CD4-positive, alpha-beta T cell treated with Interleukin-17A for 4 hours (primary cell): ENCODE measurements around the gene CBLIF.
"Not testable (repeated sequence)": the region's sequence is repeated elsewhere in the genome, so short reads cannot be mapped to it uniquely, and the experiment has no call there.

Experiments used
- DNase-seq: peaks from one replicate; pipeline ENCODE4 v3.0.0-alpha.2; 2020; ENCODE audit warnings: mixed read lengths

Gene CBLIF

DNA sequence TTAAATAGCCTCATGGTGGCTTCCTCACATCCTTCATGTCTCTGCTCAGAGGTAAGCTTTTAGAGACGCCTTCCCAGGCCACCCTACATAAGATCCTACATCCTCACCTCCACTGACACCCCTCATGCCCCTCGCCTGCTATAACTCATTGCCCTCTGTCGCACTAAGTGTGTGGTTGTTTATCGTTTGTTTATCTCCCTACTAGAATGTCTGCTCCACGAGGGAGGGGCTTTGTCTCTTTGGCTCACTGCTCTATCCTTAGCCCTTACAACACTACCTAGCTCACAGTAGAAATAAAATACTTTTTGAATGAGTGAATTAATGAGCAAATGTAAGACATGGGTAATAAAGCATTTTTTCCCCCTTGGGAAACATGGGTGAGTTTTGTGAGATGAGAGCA is 1.3 kb upstream of the CBLIF start:
- DNase-seq: no peak

GRCh38 chr11:59842316-59842715 is 3.0 kb downstream of the CBLIF start:
- DNase-seq: no peak

GRCh38 chr11:59841514-59841913 is 3.8 kb downstream of the CBLIF start:
- DNase-seq: no peak

GRCh38 chr11:59839615-59840014 is 5.7 kb downstream of the CBLIF start:
- no peak for DNase-seq

- no peak for DNase-seq
Observed at GRCh38 chr11:59833602-59834001, 11.7 kb downstream of the CBLIF start.

- no peak for DNase-seq
Observed at GRCh38 chr11:59829358-59829757, 15.9 kb downstream of the CBLIF start.

DNA sequence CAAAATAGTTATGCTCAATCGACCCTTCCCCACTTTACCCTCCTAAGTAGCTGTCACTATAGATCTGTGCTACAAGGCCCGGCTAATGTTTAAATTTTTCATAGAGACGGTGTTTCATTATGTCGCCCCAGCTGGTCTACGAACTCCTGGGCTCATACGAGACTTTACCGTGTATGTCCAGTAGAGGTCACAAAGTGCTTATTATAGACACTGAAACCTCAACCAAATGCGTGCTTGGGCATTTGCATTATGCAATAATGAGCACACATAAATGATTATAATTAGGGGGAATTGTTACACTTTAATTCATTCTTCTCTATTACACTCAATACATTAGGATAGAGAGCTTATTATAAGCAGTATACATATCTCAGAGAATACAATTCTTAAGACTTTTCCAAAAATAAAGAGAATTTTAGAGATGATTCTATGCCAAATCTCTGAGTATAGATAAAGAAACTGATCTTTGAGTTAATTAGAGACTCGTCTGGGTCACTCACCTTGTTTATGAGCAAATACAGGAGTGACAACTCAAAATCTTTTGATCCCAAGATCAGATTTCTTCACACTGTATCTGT is 22.2 kb downstream of the CBLIF start:
- peak; percentile 25 for DNase-seq

DNA sequence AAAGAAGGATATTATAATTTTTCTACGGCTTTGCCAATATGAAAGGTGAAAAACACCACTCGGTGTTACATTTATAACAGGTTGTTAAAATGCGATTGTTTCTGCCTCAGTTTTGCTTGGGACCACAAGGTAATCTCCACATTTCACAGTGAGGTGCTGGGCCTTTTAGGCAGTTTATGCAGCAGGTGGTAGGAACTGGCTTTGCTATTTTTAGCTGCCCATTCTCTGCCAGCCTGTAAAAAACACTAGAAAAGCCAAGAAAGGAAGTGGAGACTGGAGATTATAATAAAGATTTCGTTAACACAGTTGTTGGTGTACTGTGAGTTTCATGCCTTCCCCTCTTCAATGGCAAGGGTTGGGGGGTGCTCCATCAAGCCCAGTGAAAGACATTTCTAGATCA is 26.7 kb downstream of the CBLIF start:
- DNase-seq: no peak

DNA sequence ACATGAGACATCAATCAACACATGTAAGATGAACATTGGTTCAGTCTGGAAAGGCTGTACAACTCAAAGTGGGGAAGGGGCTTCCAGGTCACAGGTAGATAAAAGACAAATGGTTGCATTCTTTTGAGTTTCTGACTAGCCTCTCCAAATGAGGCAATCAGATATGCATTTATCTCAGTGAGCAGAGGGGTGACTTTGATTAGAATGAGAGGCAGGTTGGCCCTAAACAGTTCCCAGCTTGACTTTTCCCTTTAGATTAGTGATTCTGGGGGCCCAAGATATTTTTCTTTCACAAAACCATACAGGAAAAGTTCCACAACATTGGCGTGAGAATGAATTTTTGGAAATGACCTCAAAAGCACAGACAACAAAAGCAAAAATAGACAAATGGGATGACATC is 28.9 kb downstream of the CBLIF start:
- not testable (repeated sequence) for DNase-seq

GRCh38 chr11:59815754-59816153 is 29.5 kb downstream of the CBLIF start:
- DNase-seq: no peak

DNA sequence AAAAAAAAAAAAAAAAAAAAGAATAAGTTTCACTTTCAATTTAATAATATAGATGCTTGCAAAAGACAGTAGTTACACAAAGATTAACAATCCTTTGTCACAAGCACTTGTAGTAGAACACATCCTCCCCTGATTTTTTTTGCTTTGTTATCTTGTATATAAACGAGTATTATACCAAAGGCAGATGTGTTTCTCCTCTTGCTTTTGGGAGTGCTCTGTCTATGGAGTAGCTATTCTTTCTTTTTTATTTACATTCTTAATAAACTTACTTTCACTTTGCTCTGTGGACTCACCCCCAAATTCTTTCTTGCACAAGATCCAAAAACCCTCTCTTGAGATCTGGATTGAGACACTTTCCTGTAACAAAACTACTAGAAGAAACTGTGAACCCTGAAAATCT is 31.3 kb downstream of the CBLIF start:
- DNase-seq: no peak

- no peak for DNase-seq
Observed at GRCh38 chr11:59813364-59813763, 31.9 kb downstream of the CBLIF start.

DNA sequence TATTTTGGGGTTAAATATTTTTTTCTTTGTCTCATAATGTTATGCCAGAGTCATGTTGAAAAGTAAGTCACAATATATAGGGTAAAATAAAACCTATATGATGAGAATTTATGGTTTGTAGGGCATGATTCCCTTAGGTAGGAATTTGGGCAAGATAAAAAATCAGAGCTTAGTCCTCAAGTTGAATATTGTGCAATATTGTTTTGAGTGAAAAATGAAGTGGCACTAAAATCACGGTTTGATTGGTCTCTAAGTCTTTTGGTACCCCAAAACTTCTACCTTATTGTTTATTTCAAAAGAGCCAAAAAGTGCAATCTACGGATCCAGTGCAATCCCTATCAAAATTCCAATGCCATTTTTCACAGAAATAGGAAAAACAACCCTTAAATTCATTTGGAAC is 33.1 kb downstream of the CBLIF start:
- no peak for DNase-seq

- DNase-seq: no peak
Observed at GRCh38 chr11:59810911-59811259, 34.4 kb downstream of the CBLIF start.

DNA sequence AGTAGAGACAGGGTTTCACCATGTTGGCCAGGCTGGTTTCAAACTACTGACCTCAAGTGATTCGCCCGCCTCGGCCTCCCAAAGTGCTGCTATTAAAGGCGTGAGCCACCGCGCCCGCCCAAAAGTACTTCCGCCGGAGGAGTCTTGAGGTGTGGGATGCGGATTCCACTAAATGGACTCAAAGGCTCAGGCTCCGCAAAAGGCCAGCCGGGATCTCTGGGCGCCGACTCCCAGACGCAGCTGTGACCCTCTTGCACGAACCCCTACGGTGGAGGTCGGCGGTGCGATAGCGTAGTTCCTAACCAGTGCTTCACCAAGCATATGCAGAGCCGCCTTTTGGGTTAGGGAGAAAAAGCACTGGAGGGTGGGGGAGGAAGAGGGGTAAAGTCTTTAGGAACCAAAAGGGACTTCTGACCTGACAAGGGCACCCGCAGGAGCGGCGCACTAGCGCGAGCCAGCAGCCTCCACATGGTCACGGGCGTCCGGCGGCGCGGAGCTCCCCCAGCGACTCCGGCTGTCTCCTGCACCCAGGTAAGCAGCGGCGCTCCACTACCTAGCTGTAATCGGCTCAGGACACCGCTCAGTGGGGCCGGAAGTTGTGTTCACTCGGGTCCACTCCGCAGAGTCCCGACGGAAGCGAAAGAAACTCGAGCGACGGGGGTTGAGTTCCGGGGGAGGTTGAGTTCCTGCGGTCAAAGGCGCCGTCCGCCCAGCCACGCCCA is 34.9 kb downstream of the CBLIF start, which contains the start of gene MRPL16:
TSS of gene MRPL16 (minus strand) at position 590 of the 722 bp plus-strand sequence. CDS start at position 470, 120 bp downstream.
- DNase-seq: peak; percentile 91

- DNase-seq: no peak
Observed at GRCh38 chr11:59807047-59807610, 38.2 kb downstream of the CBLIF start.

DNA sequence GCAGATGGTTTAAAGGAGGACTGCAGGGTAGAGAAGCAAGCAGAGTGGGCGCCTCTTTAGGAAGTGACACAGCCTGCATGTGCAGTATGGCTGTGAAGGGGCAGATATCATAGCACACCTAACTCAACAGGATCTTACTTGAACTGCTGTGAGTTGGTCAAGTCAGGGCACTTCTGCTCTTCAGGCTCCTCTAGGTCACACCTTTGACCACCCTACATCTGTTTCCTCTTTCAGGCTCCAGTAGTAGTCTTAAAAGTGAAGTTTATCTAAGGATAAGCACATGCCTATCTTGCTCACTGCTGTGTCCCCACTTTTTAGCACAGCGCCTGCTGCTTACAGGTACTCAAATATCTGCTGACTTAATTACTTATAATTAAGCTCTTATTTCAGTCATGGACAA is 41.2 kb downstream of the CBLIF start:
- no peak for DNase-seq

DNA sequence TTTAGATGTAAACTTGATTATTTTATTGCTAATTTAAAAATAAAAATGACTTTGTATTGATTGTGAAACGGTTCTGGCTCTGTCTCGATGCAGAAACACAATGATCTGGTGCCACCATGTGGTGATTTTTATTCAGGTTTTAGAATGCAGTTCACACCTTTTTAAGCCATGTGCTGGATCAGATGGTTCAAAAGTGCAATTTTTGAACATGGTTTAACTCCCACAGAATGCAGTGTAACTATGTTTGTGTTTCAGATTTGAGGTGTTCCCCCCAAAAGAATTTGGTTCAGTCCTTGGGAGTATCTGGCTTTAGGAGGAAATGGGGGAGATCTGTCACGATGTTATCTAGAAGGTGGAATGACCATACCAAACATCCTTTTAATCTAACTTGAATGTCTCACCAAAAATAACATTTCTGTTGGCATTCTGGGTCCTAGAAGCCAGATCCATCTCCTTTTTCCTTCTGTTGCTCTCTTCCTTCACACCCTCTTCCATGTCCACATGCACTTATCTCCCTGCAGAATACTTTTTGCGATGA is 42.6 kb downstream of the CBLIF start:
- peak; percentile 54 for DNase-seq

DNA sequence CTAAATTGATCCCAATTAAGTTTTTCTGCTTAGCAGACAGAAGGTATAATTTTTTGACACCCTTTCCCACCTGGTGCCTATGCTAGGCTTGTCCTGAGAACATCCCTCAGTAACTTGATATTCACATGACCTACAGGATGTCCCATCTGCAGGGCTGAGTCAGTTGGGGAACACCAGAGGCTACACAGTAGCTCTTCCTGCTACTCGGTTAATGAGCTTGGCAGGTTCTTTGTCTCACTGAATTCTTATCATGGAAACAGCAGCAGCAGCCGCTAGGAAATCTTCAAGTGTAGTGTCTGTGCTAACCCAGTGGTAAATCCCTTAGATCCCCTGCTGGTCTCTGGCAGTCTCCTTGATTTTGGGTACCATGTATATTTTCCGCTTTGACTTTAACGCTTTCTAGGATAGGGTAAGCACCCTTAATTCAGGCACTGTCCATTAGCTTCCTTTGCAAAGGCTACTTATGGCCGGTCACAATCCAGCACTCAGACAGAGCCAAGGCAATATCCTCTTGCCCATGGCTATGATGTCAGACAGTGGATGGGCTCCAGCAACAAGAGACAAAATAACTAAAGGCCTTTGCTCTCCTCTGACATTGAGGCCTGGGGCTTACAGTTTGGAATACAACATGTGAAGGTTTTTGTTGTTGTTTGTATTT is 43.2 kb downstream of the CBLIF start:
- no peak for DNase-seq

GRCh38 chr11:59801160-59801706 is 44.1 kb downstream of the CBLIF start:
- DNase-seq: no peak

- DNase-seq: no peak
Observed at GRCh38 chr11:59800390-59801025, 44.8 kb downstream of the CBLIF start.

GRCh38 chr11:59794417-59794816 is 50.9 kb downstream of the CBLIF start:
- DNase-seq: no peak

DNA sequence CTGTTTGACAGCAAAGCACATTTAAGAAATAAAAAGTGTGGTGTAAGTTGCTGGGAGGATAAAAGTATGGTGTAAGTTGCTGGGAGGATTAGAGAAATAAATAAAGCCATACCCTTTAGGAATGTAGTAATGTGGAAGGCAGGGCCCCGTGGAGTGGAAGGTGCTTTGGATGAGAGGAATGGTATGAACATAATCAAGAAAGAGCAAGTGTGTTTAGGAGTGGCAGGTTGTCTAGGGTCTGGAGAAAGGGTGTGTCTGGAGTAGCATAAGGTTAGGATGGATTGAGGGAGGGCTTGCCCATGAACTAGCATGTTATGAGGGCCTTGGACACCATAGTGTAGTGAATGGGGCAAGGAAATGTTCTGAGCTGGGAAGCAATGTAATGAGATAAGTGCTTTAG is 52.8 kb downstream of the CBLIF start:
- no peak for DNase-seq
